Hippocampal formation (tissue), 2 donors: Measurements from ENCODE around the gene OXT.
"Not testable (repeated sequence)": the region's sequence is repeated elsewhere in the genome, so short reads cannot be mapped to it uniquely, and the experiment has no call there.

Experiments
- DNase-seq, 2 donors: peaks; one replicate each; lab custom pipeline; 2025; lab: John Stamatoyannopoulos, UW

The OXT gene

GRCh38 chr20:3071610-3072529 lies at the start of gene OXT:
OXT (plus strand) TSS chr20:3071620; CDS start chr20:3071656, 36 bp downstream.
- no peak for DNase-seq

DNA sequence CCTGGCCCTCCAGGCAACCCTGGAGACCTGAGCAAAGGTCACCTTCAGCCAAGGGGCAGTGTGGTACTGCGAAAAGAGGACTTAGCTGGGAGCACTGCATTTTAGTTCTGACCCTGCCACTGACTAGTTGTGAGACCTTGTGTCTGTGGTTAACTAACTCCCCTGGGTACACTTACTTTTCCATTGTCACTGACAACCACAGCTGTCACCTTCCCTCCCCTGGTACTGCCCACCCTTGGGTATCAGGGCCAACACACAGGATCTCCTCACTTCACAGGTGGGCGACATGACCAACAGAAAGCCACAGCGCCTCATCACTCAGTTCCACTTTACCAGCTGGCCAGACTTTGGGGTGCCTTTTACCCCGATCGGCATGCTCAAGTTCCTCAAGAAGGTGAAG lies 49.6 kb upstream of the OXT start:
- no peak for DNase-seq

- DNase-seq, result not testable (repeated sequence)
These were observed 48.6 kb upstream of the OXT start for GRCh38 chr20:3022559-3023490.

- no peak for DNase-seq
These were observed 43.4 kb upstream of the OXT start for GRCh38 chr20:3027987-3028386.

GRCh38 chr20:3031524-3032147 lies 39.8 kb upstream of the OXT start:
- no peak for DNase-seq

DNA sequence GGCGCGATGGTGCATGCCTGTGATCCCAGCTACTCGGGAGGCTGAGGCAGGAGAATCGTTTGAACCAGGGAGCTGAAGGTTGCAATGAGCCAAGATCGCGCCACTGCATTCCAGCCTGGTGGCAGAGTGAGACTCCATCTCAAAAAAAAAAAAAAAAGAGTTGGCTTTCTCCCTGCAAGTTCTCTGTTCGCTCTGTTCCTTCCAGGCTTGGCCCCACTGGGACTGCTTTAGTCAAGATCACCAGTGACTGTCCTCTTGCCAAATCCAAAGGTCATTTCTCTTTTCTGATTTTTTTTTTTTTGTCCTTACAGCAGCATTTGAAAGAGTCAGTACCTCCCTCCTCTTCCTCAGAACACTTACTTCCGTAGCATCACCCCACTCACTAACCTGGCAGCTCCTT lies 38.8 kb upstream of the OXT start:
- DNase-seq, result no peak

DNA sequence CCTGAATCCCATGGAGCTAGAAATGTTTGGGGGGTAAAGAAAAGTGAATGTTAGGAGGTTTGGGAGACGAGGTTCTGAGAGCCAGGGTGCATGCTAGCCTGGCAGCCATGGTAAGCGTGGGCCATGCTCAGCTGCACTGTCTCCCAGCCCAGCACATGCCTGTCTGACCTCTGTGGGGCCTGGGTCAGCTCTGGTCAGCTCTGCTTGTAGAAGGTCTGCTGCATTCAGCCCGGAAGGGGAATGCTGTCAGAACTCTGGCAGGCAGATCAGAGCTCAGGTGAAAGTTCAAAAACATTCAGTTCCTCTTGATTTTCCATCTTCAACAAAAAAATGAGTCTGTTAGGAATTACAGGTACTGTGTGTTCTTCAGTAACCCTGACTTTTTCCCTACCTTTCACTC lies 33.8 kb upstream of the OXT start:
- no peak for DNase-seq

DNA sequence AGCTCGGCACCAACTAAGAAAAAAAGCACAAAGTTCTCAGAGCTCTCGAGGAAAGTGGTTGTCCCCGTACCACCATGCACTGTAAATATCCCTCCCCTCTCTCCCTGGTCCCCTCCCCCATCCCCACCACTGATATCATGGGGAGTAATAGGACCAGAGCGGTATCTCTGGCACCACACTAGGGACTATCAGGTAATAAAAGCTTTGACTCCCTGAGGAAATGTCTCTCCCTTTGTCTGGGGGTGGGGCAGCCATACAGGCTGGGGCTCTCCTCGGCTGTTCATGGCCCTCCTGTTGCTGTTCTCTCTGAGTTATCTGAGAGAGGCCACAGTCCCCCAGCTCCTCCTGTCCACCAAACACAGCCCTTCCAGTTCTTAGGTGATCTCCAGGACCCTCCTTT lies 33.0 kb upstream of the OXT start:
- no peak for DNase-seq

- DNase-seq, result no peak
These were observed 32.0 kb upstream of the OXT start for GRCh38 chr20:3039426-3039825.

- DNase-seq, result no peak
These were observed 31.3 kb upstream of the OXT start for GRCh38 chr20:3040086-3040485.

DNA sequence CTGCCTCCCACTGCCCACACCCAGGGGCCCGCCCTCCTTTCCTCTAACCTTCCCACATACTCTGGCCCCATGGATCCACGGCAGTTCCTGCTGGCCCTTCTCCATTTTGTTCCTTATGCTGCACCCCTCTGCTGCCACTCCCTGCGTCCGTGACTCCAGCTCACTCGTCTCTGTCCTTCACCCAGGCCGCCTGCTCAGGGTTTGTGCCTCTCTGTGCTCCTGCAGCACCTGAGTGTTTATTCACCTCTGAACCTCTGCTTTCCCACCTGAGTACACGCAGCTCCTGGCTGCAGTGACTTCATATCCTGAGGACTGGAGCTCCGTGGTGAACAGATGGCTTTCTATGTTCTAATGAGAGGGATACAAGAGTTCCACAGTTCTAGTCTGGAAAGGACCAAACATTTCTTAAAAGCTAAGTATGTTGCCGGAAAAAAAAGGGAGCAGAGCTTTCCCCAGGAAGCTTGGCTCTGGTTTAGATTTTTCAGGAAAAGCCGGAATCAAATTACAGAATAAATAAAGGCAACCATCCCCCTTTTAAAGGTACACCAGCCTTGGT lies 29.5 kb upstream of the OXT start:
- no peak for DNase-seq

DNA sequence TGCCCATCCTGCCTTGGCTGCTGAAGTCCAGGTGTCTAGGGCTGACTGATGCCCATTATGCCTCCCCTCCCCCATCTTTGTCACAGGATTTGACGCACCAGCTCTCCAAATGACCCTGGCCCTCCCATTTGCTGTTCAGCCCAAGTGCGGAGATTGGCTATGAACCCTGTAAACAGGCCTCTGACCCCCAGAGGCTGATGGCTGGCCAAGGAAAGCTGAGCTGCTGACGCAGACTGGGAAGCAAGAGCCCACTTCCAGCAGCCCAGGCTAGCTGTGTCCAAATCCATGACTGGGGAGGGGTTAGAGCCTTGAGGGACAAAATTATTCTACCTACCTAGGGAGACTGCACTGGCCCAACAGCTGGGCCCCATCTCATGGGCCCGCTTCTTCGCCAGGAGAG lies 28.8 kb upstream of the OXT start:
- no peak for DNase-seq

- DNase-seq, result no peak
These were observed 28.1 kb upstream of the OXT start, which contains the start of gene GNRH2 for GRCh38 chr20:3043322-3043721. GNRH2 (plus strand) TSS chr20:3043622; CDS start chr20:3044415, 793 bp downstream.

DNA sequence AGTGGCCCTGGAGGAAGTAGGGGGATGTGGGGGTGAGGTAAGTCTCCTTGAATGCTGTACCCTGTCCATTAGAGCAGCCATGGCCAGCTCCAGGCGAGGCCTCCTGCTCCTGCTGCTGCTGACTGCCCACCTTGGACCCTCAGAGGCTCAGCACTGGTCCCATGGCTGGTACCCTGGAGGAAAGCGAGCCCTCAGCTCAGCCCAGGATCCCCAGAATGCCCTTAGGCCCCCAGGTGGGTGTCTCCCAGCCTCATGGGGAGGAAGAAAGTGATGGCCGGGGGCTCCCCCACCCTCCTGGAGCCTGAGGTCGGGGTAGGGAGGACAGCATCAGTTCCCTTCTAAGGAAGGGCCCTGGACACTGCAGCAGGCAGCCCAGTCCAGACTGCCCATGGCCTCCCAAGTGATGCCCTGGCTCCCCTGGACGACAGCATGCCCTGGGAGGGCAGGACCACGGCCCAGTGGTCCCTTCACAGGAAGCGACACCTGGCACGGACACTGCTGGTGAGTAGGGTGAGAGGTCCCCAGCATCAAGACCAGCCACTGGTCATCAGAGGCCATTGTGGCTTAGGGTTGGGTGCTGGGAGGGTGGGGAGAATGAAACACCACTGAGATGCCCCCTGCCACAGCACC lies 27.0 kb upstream of the OXT start:
- DNase-seq, result no peak

DNA sequence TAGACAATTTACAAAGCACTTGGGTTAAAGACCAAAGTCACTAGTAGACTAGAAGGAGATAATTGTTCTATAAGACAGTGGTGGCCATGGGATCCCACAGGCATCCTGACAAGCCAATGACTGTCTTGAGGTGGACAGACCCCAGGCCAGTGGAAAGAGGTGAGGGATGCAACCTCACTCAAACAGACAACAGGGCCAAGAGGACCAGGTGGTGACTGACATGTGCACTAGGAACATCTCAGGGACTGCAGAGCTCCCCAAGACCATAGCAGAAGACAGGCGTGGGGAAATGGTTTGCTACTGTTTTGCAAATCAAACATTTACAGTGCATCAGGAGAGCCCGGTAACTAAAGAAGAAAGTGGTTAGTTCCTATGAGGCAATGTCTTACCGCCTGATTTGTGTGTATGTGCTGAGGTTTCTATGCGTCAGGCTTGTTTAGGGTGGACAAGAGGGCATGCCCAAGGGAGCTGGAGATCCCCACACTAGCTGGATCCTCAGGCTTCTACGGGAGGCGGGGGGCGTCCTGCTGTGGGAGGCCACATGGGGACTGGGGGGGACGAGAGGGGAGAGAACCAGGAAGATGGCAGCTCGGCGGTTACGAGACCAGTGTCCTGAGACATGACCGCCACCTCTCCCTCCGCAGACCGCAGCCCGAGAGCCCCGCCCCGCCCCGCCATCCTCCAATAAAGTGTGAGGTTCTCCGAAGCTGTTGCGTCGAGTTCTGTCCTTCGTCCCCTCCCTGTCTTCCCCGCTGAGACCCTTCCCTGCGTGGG lies 26.2 kb upstream of the OXT start:
- no peak for DNase-seq

DNA sequence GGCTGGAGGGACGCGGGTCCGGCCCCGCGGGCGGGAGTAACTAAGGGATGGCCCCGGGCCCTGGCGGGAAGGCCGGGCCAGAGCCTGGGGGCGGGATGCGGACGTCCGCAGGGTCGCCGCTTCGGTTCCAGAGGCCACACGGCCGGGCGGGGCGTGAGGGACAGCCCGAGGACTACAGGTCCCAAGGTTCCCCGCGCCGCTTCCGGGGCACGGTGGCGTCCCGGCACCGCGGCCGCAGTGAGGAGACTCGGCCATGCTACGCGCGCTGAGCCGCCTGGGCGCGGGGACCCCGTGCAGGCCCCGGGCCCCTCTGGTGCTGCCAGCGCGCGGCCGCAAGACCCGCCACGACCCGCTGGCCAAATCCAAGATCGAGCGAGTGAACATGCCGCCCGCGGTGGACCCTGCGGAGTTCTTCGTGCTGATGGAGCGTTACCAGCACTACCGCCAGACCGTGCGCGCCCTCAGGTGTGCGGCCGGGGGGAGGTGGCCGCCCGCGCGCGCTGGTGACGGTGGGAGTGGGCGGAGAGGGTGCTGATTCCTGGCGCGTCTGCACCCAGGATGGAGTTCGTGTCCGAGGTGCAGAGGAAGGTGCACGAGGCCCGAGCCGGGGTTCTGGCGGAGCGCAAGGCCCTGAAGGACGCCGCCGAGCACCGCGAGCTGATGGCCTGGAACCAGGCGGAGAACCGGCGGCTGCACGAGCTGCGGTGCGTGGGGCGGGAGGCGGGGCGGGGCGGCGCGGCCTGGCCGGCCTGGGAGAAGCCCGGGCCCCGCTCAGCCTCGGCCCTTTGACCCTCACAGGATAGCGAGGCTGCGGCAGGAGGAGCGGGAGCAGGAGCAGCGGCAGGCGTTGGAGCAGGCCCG lies 25.4 kb upstream of the OXT start, which contains the start of gene MRPS26:
Gene MRPS26, plus strand, starts transcription at position 237 of the 861 bp plus-strand sequence. Its CDS starts 17 bp downstream, at position 254.
- DNase-seq, result peak; percentile 76 to 88

DNA sequence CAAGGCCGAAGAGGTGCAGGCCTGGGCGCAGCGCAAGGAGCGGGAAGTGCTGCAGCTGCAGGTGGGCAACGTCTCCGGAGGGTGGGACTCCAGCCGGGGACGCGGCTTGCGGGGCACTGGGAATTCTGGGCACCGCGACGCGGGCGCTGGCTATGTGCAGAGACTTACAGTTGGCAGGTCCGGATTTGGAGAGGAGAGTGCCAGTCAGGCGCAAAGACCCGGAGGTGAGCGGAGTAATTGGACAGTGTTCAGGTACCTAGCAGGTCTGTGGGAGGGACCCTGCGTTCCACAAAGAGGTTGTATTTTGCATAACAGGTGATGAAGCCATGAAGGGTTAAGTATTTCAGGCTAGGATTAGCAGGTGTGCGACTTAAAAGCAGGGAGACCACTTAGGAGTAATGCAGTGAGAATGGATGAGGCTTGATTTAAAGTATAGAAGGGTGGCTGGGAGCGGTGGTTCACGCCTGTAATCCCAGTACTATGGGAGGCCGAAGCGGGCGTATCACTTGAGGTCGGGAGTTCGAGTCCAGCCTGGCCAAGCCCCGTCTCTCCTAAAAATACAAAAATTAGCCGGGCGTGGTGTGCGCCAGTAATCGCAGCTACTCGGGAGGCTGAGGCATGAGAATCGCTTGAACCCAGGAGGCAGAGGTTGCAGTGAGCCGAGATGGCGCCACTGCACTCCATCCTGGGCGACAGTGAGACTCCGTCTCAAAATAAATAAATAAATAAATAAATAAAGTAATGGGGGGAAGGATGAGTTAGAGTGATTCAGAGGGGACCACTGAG lies 24.6 kb upstream of the OXT start:
- DNase-seq, result no peak
